HEK293 (cell line): ENCODE data around the gene ADM5.

Experiments used
- ATF2 ChIP-seq: fragments of 450-650 bp; formaldehyde crosslinking; IDR thresholded peaks from 2 replicates; pipeline ENCODE4 v1.5.1; 2016; ENCODE audit warnings: missing biosample characterization, missing genetic modification characterization, low read depth
- ELK4 ChIP-seq: IDR thresholded peaks from 2 replicates; pipeline ENCODE4 v1.6.1; 2011; ENCODE audit warnings: mild to moderate bottlenecking, low read depth, low read length, borderline replicate concordance
- HOXA7 ChIP-seq: sonication (generic); formaldehyde crosslinking; IDR thresholded peaks from 2 replicates; pipeline ENCODE4 v1.8.1; 2022; ENCODE audit warnings: missing genetic modification reagents, borderline replicate concordance
- IKZF3 ChIP-seq: fragments of 450-650 bp; IDR thresholded peaks from 2 replicates; pipeline ENCODE4 v1.5.0; 2018; ENCODE audit warnings: missing biosample characterization, mild to moderate bottlenecking, missing genetic modification characterization, moderate library complexity
- SALL2 ChIP-seq: fragments of 450-650 bp; formaldehyde crosslinking; IDR thresholded peaks from 2 replicates; pipeline ENCODE4 v1.5.0; 2017; ENCODE audit warnings: missing biosample characterization, mild to moderate bottlenecking, missing genetic modification characterization, borderline replicate concordance
- ZBTB7A ChIP-seq: fragments of 450-650 bp; formaldehyde crosslinking; IDR thresholded peaks from 2 replicates; pipeline ENCODE4 v1.5.1; 2016; ENCODE audit warnings: low read depth, missing biosample characterization, missing genetic modification characterization
- ZNF112 ChIP-seq: fragments of 450-650 bp; formaldehyde crosslinking; IDR thresholded peaks from 2 replicates; pipeline ENCODE4 v1.5.0; 2017; ENCODE audit warnings: missing biosample characterization, missing genetic modification characterization
- ZNF140 ChIP-seq: fragments of 450-650 bp; formaldehyde crosslinking; IDR thresholded peaks from 2 replicates; pipeline ENCODE4 v1.5.1; 2016; ENCODE audit warnings: missing biosample characterization, missing genetic modification characterization
- ZNF221 ChIP-seq: fragments of 450-650 bp; formaldehyde crosslinking; IDR thresholded peaks from 2 replicates; pipeline ENCODE4 v1.5.1; 2017; ENCODE audit warnings: missing biosample characterization, missing genetic modification characterization, borderline replicate concordance
- ZNF239 ChIP-seq: fragments of 450-650 bp; formaldehyde crosslinking; IDR thresholded peaks from 2 replicates; pipeline ENCODE4 v1.5.1; 2016; ENCODE audit warnings: missing biosample characterization, missing genetic modification characterization
- ZNF302 ChIP-seq: fragments of 450-650 bp; formaldehyde crosslinking; IDR thresholded peaks from 2 replicates; pipeline ENCODE4 v1.5.1; 2016; ENCODE audit warnings: missing biosample characterization, missing genetic modification characterization, low read depth
- ZNF37A ChIP-seq: fragments of 450-650 bp; IDR thresholded peaks from 2 replicates; pipeline ENCODE4 v1.5.1; 2018; ENCODE audit warnings: missing biosample characterization, missing genetic modification characterization
- ZNF473 ChIP-seq: fragments of 450-650 bp; formaldehyde crosslinking; IDR thresholded peaks from 2 replicates; pipeline ENCODE4 v1.5.1; 2017; ENCODE audit warnings: missing biosample characterization, missing genetic modification characterization
- ZNF530 ChIP-seq: fragments of 450-650 bp; formaldehyde crosslinking; IDR thresholded peaks from 2 replicates; pipeline ENCODE4 v1.5.1; 2016; ENCODE audit warnings: low read depth, missing biosample characterization, missing genetic modification characterization
- ZNF544 ChIP-seq: fragments of 450-650 bp; formaldehyde crosslinking; IDR thresholded peaks from 2 replicates; pipeline ENCODE4 v1.5.0; 2017; ENCODE audit warnings: missing biosample characterization, missing genetic modification characterization
- ZNF555 ChIP-seq: fragments of 450-650 bp; formaldehyde crosslinking; conservative IDR thresholded peaks from 2 replicates; pipeline ENCODE4 v1.5.1; 2017; ENCODE audit warnings: missing biosample characterization, mild to moderate bottlenecking, missing genetic modification characterization, inconsistent platforms
- ZNF571 ChIP-seq: fragments of 450-650 bp; formaldehyde crosslinking; IDR thresholded peaks from 2 replicates; pipeline ENCODE4 v1.5.0; 2017; ENCODE audit warnings: missing biosample characterization, missing genetic modification characterization
- ZNF600 ChIP-seq: fragments of 450-650 bp; formaldehyde crosslinking; IDR thresholded peaks from 2 replicates; pipeline ENCODE4 v1.5.1; 2016; ENCODE audit warnings: missing biosample characterization, missing genetic modification characterization
- ZNF658 ChIP-seq: fragments of 450-650 bp; formaldehyde crosslinking; IDR thresholded peaks from 2 replicates; pipeline ENCODE4; 2016; ENCODE audit warnings: missing biosample characterization, missing genetic modification characterization
- ZNF677 ChIP-seq: fragments of 450-650 bp; IDR thresholded peaks from 2 replicates; pipeline ENCODE4 v1.5.0; 2018; ENCODE audit warnings: missing biosample characterization, mild to moderate bottlenecking, missing genetic modification characterization, moderate library complexity
- ZNF701 ChIP-seq: fragments of 450-650 bp; formaldehyde crosslinking; IDR thresholded peaks from 2 replicates; pipeline ENCODE4 v1.5.1; 2016; ENCODE audit warnings: missing biosample characterization, missing genetic modification characterization
- ZNF791 ChIP-seq: fragments of 450-650 bp; formaldehyde crosslinking; IDR thresholded peaks from 2 replicates; pipeline ENCODE4 v1.5.1; 2016; ENCODE audit warnings: missing biosample characterization, missing genetic modification characterization
- ZSCAN30 ChIP-seq: fragments of 450-650 bp; IDR thresholded peaks from 2 replicates; pipeline ENCODE4 v1.5.1; 2018; ENCODE audit warnings: missing biosample characterization, mild to moderate bottlenecking, missing genetic modification characterization, moderate library complexity
- TF ChIP-seq, protein P1 (sequence below): fragments of 450-650 bp; formaldehyde crosslinking; IDR thresholded peaks from 2 replicates; pipeline ENCODE4 v1.5.1; 2016; ENCODE audit warnings: missing biosample characterization, missing genetic modification characterization, borderline replicate concordance
- TF ChIP-seq, protein P2 (sequence below): fragments of 450-650 bp; IDR thresholded peaks from 2 replicates; pipeline ENCODE4 v1.5.1; 2018; ENCODE audit warnings: missing biosample characterization, missing genetic modification characterization
- TF ChIP-seq, protein P3 (sequence below): fragments of 450-650 bp; formaldehyde crosslinking; IDR thresholded peaks from 2 replicates; pipeline ENCODE4 v1.5.1; 2016; ENCODE audit warnings: missing biosample characterization, missing genetic modification characterization
- TF ChIP-seq, protein P4 (sequence below): fragments of 450-650 bp; formaldehyde crosslinking; IDR thresholded peaks from 2 replicates; pipeline ENCODE4 v1.5.1; 2016; ENCODE audit warnings: missing biosample characterization, missing genetic modification characterization
- TF ChIP-seq, protein P5 (sequence below): fragments of 450-650 bp; formaldehyde crosslinking; IDR thresholded peaks from 2 replicates; pipeline ENCODE4 v1.5.1; 2017; ENCODE audit warnings: missing biosample characterization, missing genetic modification characterization

Gene ADM5

DNA sequence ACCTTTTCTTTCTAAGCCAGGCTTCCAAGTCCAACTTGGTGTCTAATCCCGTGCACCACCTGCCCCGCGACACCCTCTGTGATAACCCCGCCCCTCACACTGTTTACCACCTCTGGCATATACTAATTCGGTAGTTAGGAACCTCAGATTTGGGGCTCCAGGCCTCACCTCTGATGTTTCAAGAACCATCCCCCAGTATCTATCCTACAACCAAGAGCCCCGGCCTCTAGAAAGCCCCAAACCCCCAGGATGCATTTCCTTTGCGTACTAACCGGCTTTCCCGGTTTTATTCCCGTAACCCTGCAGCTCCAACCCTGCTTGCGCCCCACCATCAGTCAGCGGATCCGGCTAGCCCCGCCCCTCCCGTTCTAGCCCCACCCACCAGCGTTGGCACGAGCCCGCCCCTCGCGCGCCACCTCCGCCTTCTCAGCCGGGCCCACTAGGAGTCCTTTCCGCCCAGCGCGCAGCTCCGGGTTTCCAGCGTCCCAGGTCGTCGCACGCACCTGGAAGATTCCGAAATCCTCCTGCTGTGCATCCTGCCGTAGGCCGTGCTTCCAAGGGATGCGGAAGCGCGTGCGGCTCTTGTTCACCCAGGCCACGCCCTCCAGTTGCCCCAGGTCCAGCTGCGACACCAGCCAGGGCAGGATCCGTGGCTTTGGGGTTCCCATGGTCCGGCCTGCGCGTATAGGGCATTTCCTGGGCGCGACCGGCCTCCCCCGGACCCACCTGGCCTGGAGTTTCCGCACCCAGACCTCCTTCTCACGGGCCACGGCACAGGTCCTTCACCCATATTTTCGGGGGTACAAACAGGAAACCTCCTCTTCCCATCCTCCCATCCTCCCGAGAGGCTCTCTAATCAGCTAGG lies 25.0 kb upstream of the ADM5 start (continued):
- no peak for TF ChIP-seq ZNF112 (tag by site-specific recombination)
- no peak for TF ChIP-seq ZNF140 (tag by site-specific recombination)
- no peak for TF ChIP-seq ZNF239 (tag by site-specific recombination)
- TF ChIP-seq ZSCAN30 (tag by site-specific recombination), result 0 out of 2 replicates have a peak, but pooled peaks have one; percentile 19
- TF ChIP-seq ZNF677 (tag by site-specific recombination), result no peak
- no peak for TF ChIP-seq ZNF555 (tag by site-specific recombination)
- TF ChIP-seq ELK4, result no peak
- TF ChIP-seq, protein P1, sequence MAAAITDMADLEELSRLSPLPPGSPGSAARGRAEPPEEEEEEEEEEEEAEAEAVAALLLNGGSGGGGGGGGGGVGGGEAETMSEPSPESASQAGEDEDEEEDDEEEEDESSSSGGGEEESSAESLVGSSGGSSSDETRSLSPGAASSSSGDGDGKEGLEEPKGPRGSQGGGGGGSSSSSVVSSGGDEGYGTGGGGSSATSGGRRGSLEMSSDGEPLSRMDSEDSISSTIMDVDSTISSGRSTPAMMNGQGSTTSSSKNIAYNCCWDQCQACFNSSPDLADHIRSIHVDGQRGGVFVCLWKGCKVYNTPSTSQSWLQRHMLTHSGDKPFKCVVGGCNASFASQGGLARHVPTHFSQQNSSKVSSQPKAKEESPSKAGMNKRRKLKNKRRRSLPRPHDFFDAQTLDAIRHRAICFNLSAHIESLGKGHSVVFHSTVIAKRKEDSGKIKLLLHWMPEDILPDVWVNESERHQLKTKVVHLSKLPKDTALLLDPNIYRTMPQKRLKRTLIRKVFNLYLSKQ (tag by site-specific recombination), result no peak
- no peak for TF ChIP-seq ZNF302 (tag by site-specific recombination)
- TF ChIP-seq, protein P2, sequence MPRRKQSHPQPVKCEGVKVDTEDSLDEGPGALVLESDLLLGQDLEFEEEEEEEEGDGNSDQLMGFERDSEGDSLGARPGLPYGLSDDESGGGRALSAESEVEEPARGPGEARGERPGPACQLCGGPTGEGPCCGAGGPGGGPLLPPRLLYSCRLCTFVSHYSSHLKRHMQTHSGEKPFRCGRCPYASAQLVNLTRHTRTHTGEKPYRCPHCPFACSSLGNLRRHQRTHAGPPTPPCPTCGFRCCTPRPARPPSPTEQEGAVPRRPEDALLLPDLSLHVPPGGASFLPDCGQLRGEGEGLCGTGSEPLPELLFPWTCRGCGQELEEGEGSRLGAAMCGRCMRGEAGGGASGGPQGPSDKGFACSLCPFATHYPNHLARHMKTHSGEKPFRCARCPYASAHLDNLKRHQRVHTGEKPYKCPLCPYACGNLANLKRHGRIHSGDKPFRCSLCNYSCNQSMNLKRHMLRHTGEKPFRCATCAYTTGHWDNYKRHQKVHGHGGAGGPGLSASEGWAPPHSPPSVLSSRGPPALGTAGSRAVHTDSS, result no peak
- no peak for TF ChIP-seq ATF2 (tag by site-specific recombination)
- no peak for TF ChIP-seq ZNF530 (tag by site-specific recombination)
- TF ChIP-seq ZNF221, result no peak
- TF ChIP-seq, protein P3, sequence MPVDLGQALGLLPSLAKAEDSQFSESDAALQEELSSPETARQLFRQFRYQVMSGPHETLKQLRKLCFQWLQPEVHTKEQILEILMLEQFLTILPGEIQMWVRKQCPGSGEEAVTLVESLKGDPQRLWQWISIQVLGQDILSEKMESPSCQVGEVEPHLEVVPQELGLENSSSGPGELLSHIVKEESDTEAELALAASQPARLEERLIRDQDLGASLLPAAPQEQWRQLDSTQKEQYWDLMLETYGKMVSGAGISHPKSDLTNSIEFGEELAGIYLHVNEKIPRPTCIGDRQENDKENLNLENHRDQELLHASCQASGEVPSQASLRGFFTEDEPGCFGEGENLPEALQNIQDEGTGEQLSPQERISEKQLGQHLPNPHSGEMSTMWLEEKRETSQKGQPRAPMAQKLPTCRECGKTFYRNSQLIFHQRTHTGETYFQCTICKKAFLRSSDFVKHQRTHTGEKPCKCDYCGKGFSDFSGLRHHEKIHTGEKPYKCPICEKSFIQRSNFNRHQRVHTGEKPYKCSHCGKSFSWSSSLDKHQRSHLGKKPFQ (tag by site-specific recombination), result no peak
- TF ChIP-seq ZNF658 (tag by site-specific recombination), result no peak
- no peak for TF ChIP-seq HOXA7 (CRISPR knock-in tag)
- TF ChIP-seq SALL2 (tag by site-specific recombination), result no peak
- TF ChIP-seq ZNF37A (tag by site-specific recombination), result no peak
- no peak for TF ChIP-seq ZNF473 (tag by site-specific recombination)
- TF ChIP-seq, protein P4, sequence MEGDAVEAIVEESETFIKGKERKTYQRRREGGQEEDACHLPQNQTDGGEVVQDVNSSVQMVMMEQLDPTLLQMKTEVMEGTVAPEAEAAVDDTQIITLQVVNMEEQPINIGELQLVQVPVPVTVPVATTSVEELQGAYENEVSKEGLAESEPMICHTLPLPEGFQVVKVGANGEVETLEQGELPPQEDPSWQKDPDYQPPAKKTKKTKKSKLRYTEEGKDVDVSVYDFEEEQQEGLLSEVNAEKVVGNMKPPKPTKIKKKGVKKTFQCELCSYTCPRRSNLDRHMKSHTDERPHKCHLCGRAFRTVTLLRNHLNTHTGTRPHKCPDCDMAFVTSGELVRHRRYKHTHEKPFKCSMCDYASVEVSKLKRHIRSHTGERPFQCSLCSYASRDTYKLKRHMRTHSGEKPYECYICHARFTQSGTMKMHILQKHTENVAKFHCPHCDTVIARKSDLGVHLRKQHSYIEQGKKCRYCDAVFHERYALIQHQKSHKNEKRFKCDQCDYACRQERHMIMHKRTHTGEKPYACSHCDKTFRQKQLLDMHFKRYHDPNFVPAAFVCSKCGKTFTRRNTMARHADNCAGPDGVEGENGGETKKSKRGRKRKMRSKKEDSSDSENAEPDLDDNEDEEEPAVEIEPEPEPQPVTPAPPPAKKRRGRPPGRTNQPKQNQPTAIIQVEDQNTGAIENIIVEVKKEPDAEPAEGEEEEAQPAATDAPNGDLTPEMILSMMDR, result peak; percentile 30; the same call in 1 of the 2 replicates
- no peak for TF ChIP-seq ZNF791 (tag by site-specific recombination)
- TF ChIP-seq, protein P5, sequence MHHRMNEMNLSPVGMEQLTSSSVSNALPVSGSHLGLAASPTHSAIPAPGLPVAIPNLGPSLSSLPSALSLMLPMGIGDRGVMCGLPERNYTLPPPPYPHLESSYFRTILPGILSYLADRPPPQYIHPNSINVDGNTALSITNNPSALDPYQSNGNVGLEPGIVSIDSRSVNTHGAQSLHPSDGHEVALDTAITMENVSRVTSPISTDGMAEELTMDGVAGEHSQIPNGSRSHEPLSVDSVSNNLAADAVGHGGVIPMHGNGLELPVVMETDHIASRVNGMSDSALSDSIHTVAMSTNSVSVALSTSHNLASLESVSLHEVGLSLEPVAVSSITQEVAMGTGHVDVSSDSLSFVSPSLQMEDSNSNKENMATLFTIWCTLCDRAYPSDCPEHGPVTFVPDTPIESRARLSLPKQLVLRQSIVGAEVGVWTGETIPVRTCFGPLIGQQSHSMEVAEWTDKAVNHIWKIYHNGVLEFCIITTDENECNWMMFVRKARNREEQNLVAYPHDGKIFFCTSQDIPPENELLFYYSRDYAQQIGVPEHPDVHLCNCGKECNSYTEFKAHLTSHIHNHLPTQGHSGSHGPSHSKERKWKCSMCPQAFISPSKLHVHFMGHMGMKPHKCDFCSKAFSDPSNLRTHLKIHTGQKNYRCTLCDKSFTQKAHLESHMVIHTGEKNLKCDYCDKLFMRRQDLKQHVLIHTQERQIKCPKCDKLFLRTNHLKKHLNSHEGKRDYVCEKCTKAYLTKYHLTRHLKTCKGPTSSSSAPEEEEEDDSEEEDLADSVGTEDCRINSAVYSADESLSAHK (tag by site-specific recombination), result no peak
- TF ChIP-seq ZNF600 (tag by site-specific recombination), result no peak; the same call in 1 of the 2 replicates
- TF ChIP-seq ZNF571 (tag by site-specific recombination), result no peak
- TF ChIP-seq ZBTB7A (tag by site-specific recombination), result no peak
- no peak for TF ChIP-seq ZNF544
- no peak for TF ChIP-seq ZNF701 (tag by site-specific recombination)
- TF ChIP-seq IKZF3 (tag by site-specific recombination), result peak; percentile 92
